SH-SY5Y (cell line): ENCODE measurements around the gene RUBCNL.

Experiments used
- GATA2 ChIP-seq: IDR thresholded peaks from 2 replicates; pipeline ENCODE4 v1.6.1; 2011; ENCODE audit warnings: mild to moderate bottlenecking, low read depth, low read length
- GATA3 ChIP-seq: IDR thresholded peaks from 2 replicates; pipeline ENCODE4 v1.6.1; 2011; ENCODE audit warnings: low read depth, mild to moderate bottlenecking, low read length, moderate library complexity

GRCh38 chr13:46313024-46313423 is 74.0 kb downstream of the RUBCNL start:
- no peak for TF ChIP-seq GATA2
- TF ChIP-seq GATA3, result no peak
